Activated naive CD8-positive, alpha-beta T cell treated with anti-CD3 and anti-CD28 coated beads for 36 hours (primary cell): ENCODE data around the gene UBE2J2. TPM values are rescaled to one million over a fixed set of nuclear protein-coding genes. Genes with fewer than 3 reads are reported as not detected.

Experiments used
- DNase-seq: peaks from one replicate; pipeline ENCODE4 v3.0.0; 2021
- H3K27ac Mint-ChIP-seq: one replicate; pipeline ENCODE4 v1.8.0; 2022; ENCODE audit warnings: mild to moderate bottlenecking, moderate library complexity, mixed read lengths
- H3K27me3 Mint-ChIP-seq: one replicate; pipeline ENCODE4 v1.8.0; 2022; ENCODE audit warnings: mild to moderate bottlenecking, mixed read lengths
- H3K36me3 Mint-ChIP-seq: one replicate; pipeline ENCODE4 v1.8.0; 2021; ENCODE audit warnings: mild to moderate bottlenecking, mixed read lengths
- H3K4me1 Mint-ChIP-seq: one replicate; pipeline ENCODE4 v1.8.0; 2021; ENCODE audit warnings: mixed read lengths
- H3K4me3 Mint-ChIP-seq: one replicate; pipeline ENCODE4 v1.8.0; 2022; ENCODE audit warnings: mild to moderate bottlenecking, moderate library complexity, mixed read lengths
- H3K9me3 Mint-ChIP-seq: one replicate; pipeline ENCODE4 v1.8.0; 2022; ENCODE audit warnings: mixed read lengths
- total RNA-seq, 2 experiments: library from RNA; stranded (reverse); gene quantifications; one replicate each; pipeline ENCODE4 v1.2.3, GENCODE V29; 2021

The UBE2J2 gene
- total RNA-seq, 2 experiments from 2014 or later, result 69.9 to 70.6 TPM

GRCh38 chr1:1246577-1247340 is 26.9 kb downstream of the UBE2J2 start, which contains the start of gene C1QTNF12:
Gene C1QTNF12, minus strand, starts transcription at chr1:1246722. Its CDS starts 32 bp downstream, at chr1:1246690.
- no peaks in the 10 kb centered on the region for H3K27me3 Mint-ChIP-seq
- H3K4me1 Mint-ChIP-seq, result peaks cover 14% of the 10 kb centered on the region
- no peak within 1 kb of the TSS for H3K4me3 Mint-ChIP-seq
- no peaks in the 10 kb centered on the region for H3K9me3 Mint-ChIP-seq
- DNase-seq, result no peak
- no peak within 1 kb of the TSS for H3K27ac Mint-ChIP-seq
- peaks cover 8% of the 10 kb centered on the region for H3K36me3 Mint-ChIP-seq

GRCh38 chr1:1245817-1246576 is 27.7 kb downstream of the UBE2J2 start:
- Mint-ChIP-seq H3K4me1 (peaks cover 11% of the 10 kb centered on the region), H3K27me3 (no peaks in the 10 kb centered on the region), H3K27ac (no peak overlapping the region), H3K4me3 (no peak overlapping the region), H3K36me3 (peaks cover 6% of the 10 kb centered on the region), H3K9me3 (no peaks in the 10 kb centered on the region)
- no peak for DNase-seq

- Mint-ChIP-seq H3K4me3 (no peak overlapping the region), H3K36me3 (peaks cover 3% of the 10 kb centered on the region), H3K4me1 (peaks cover 7% of the 10 kb centered on the region), H3K9me3 (no peaks in the 10 kb centered on the region), H3K27ac (no peak overlapping the region), H3K27me3 (no peaks in the 10 kb centered on the region)
- no peak for DNase-seq
These were observed 28.4 kb downstream of the UBE2J2 start for GRCh38 chr1:1245178-1245816.

GRCh38 chr1:1244192-1244811 is 29.4 kb downstream of the UBE2J2 start:
- Mint-ChIP-seq H3K27me3 (no peaks in the 10 kb centered on the region), H3K36me3 (no peaks in the 10 kb centered on the region), H3K4me1 (no peaks in the 10 kb centered on the region), H3K27ac (no peak overlapping the region), H3K4me3 (no peak overlapping the region), H3K9me3 (no peaks in the 10 kb centered on the region)
- DNase-seq, result no peak

GRCh38 chr1:1243807-1244191 is 29.9 kb downstream of the UBE2J2 start:
- Mint-ChIP-seq H3K4me1 (no peaks in the 10 kb centered on the region), H3K27ac (no peak overlapping the region), H3K4me3 (no peak overlapping the region), H3K9me3 (no peaks in the 10 kb centered on the region), H3K27me3 (no peaks in the 10 kb centered on the region), H3K36me3 (no peaks in the 10 kb centered on the region)
- DNase-seq, result no peak

GRCh38 chr1:1243266-1243660 is 30.4 kb downstream of the UBE2J2 start:
- Mint-ChIP-seq H3K27ac (no peak overlapping the region), H3K4me1 (no peaks in the 10 kb centered on the region), H3K27me3 (no peaks in the 10 kb centered on the region), H3K36me3 (no peaks in the 10 kb centered on the region), H3K4me3 (no peak overlapping the region), H3K9me3 (no peaks in the 10 kb centered on the region)
- DNase-seq, result no peak

- no peak for DNase-seq
- no peak overlapping the region for H3K4me3 Mint-ChIP-seq
- H3K27ac Mint-ChIP-seq, result no peak overlapping the region
- no peaks in the 10 kb centered on the region for H3K9me3 Mint-ChIP-seq
- H3K36me3 Mint-ChIP-seq, result no peaks in the 10 kb centered on the region
- no peaks in the 10 kb centered on the region for H3K27me3 Mint-ChIP-seq
- no peaks in the 10 kb centered on the region for H3K4me1 Mint-ChIP-seq
These were observed 31.0 kb downstream of the UBE2J2 start for GRCh38 chr1:1242461-1243265.

- Mint-ChIP-seq H3K4me3 (no peak overlapping the region), H3K9me3 (no peaks in the 10 kb centered on the region), H3K4me1 (no peaks in the 10 kb centered on the region), H3K36me3 (no peaks in the 10 kb centered on the region), H3K27me3 (no peaks in the 10 kb centered on the region), H3K27ac (no peak overlapping the region)
- no peak for DNase-seq
These were observed 31.9 kb downstream of the UBE2J2 start for GRCh38 chr1:1241588-1242219.

- DNase-seq, result no peak
- Mint-ChIP-seq H3K9me3 (no peaks in the 10 kb centered on the region), H3K27me3 (no peaks in the 10 kb centered on the region)
These were observed 32.6 kb downstream of the UBE2J2 start for GRCh38 chr1:1240822-1241587.

GRCh38 chr1:1240348-1240732 is 33.3 kb downstream of the UBE2J2 start:
- Mint-ChIP-seq H3K9me3 (no peaks in the 10 kb centered on the region), H3K4me3 (no peak overlapping the region), H3K27ac (no peak overlapping the region), H3K36me3 (no peaks in the 10 kb centered on the region), H3K27me3 (no peaks in the 10 kb centered on the region), H3K4me1 (no peaks in the 10 kb centered on the region)
- no peak for DNase-seq

More at GRCh38 chr1:1240822-1241587, 32.6 kb downstream of the UBE2J2 start:
- Mint-ChIP-seq H3K36me3 (no peaks in the 10 kb centered on the region), H3K4me1 (no peaks in the 10 kb centered on the region), H3K4me3 (no peak overlapping the region), H3K27ac (no peak overlapping the region)

GRCh38 chr1:1239614-1240347 is 33.9 kb downstream of the UBE2J2 start:
- H3K4me1 Mint-ChIP-seq, result no peaks in the 10 kb centered on the region
- no peak overlapping the region for H3K4me3 Mint-ChIP-seq
- no peaks in the 10 kb centered on the region for H3K9me3 Mint-ChIP-seq
- H3K36me3 Mint-ChIP-seq, result no peaks in the 10 kb centered on the region
- H3K27me3 Mint-ChIP-seq, result no peaks in the 10 kb centered on the region
- no peak for DNase-seq
- H3K27ac Mint-ChIP-seq, result no peak overlapping the region

GRCh38 chr1:1239227-1239613 is 34.4 kb downstream of the UBE2J2 start:
- H3K36me3 Mint-ChIP-seq, result peaks cover 6% of the 10 kb centered on the region
- H3K9me3 Mint-ChIP-seq, result no peaks in the 10 kb centered on the region

GRCh38 chr1:1238702-1239178 is 34.9 kb downstream of the UBE2J2 start:
- peaks cover 10% of the 10 kb centered on the region for H3K36me3 Mint-ChIP-seq
- H3K4me3 Mint-ChIP-seq, result no peak overlapping the region
- peaks cover 10% of the 10 kb centered on the region for H3K4me1 Mint-ChIP-seq
- H3K9me3 Mint-ChIP-seq, result no peaks in the 10 kb centered on the region
- no peak for DNase-seq
- no peaks in the 10 kb centered on the region for H3K27me3 Mint-ChIP-seq
- H3K27ac Mint-ChIP-seq, result no peak overlapping the region

More at GRCh38 chr1:1239227-1239613, 34.4 kb downstream of the UBE2J2 start:
- H3K4me3 Mint-ChIP-seq, result no peak overlapping the region
- H3K27me3 Mint-ChIP-seq, result no peaks in the 10 kb centered on the region
- no peak for DNase-seq
- H3K27ac Mint-ChIP-seq, result no peak overlapping the region
- H3K4me1 Mint-ChIP-seq, result peaks cover 5% of the 10 kb centered on the region
